HFF-Myc (cell line): ENCODE data around the gene TTLL11.

ENCODE experiments used
- DNase-seq: peaks from one replicate; pipeline ENCODE4 v3.0.0-alpha.2; 2011; ENCODE audit warnings: low read depth; ENCODE audit errors: extremely low read depth
- H3K4me3 ChIP-seq: replicated peaks from 2 replicates; pipeline ENCODE4 v1.5.1; 2011; ENCODE audit warnings: low read depth, mild to moderate bottlenecking, control low read depth, low read length
- TF ChIP-seq, protein P1 (sequence below): IDR thresholded peaks from 2 replicates; pipeline ENCODE4 v1.5.1; 2012; ENCODE audit warnings: mild to moderate bottlenecking, low read depth, low read length, control low read depth; ENCODE audit errors: missing control alignments

Gene TTLL11

DNA sequence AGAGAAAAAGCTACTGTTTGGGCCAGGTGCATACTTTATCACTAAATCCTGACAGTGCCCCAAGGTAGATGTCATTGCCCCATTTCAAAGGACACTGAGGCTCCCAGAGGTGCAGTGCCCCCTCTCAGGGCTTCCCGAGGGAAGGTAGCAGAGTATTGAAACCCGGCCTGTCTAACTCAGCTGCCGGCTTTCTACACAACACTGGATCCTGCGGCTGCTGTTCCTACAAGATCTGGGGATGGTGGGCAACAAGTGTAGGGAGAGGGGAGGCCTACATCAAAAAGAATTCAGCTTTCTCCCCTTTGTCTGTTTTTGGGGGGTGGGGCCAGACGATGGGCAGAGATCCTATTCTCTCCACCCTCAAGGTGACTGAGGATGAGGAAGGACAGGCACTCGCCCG is 240.9 kb downstream of the TTLL11 start:
- no peak for DNase-seq
- TF ChIP-seq, protein P1, sequence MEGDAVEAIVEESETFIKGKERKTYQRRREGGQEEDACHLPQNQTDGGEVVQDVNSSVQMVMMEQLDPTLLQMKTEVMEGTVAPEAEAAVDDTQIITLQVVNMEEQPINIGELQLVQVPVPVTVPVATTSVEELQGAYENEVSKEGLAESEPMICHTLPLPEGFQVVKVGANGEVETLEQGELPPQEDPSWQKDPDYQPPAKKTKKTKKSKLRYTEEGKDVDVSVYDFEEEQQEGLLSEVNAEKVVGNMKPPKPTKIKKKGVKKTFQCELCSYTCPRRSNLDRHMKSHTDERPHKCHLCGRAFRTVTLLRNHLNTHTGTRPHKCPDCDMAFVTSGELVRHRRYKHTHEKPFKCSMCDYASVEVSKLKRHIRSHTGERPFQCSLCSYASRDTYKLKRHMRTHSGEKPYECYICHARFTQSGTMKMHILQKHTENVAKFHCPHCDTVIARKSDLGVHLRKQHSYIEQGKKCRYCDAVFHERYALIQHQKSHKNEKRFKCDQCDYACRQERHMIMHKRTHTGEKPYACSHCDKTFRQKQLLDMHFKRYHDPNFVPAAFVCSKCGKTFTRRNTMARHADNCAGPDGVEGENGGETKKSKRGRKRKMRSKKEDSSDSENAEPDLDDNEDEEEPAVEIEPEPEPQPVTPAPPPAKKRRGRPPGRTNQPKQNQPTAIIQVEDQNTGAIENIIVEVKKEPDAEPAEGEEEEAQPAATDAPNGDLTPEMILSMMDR = no peak
- H3K4me3 ChIP-seq = no peak overlapping the region

DNA sequence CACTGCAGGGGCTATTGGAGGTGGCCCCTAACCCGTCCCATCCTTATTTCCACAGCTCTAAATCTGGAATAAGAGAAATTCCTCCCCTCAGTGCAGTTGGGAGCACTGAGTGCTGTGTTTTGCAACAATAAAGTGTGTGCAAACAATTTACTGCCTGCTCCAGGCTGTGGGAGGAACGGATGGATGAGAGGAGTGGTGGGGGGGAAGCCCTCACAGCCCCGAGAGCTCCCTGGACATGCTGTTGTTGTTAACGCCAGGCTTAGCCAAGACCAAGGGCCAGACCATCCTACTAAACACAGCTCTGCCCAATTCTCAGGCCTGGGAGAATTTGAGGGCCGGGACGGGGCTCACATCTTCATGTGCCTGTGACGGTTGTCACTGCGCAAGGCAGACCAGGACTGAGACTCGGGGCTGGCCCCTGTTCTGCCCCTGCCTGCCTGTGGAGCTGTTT is 241.4 kb downstream of the TTLL11 start:
- no peak overlapping the region for H3K4me3 ChIP-seq

DNA sequence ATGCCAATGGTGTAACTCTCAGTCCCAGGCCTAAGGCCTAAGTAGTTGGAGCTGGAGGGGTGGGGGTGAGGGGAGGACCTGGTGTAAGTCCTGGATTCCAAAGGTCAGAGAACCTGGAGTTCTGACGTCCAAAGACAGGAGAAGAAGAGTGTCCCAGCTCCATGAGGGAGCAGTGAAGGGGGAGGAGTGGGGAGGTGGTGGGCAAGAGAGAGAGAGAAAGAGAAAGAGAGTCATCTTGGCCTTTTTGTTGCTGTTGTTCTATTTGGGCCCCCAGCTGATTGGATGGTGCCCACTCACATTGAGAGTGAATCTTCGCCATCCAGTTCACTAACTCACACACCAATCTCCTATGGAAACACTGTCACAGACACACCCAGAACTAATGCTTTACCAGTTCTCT is 242.7 kb downstream of the TTLL11 start:
- no peak for DNase-seq
- TF ChIP-seq, protein P1 = no peak
- H3K4me3 ChIP-seq = no peak overlapping the region

More for the DNA sequence above, 241.4 kb downstream of the TTLL11 start:
- TF ChIP-seq, protein P1 = no peak
- no peak for DNase-seq

DNA sequence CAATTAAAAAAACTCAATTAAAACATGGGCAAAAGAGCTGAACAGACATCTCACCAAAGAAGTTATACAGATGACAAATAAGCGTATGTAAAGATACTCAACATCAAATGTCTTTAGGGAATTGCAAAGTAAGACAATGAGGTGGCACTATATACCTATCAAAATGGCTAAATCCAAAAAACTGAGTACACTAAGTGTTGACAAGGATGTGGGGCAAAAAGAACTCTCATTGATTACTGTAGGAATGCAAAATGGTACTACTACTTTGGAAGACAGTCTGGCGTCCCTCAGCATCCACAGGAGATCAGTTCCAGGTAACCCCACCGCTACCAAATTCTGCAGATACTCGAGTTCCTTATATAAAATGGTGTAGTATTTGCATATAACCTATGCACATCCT is 243.6 kb downstream of the TTLL11 start:
- DNase-seq = no peak
- TF ChIP-seq, protein P1 = no peak
- no peak overlapping the region for H3K4me3 ChIP-seq

DNA sequence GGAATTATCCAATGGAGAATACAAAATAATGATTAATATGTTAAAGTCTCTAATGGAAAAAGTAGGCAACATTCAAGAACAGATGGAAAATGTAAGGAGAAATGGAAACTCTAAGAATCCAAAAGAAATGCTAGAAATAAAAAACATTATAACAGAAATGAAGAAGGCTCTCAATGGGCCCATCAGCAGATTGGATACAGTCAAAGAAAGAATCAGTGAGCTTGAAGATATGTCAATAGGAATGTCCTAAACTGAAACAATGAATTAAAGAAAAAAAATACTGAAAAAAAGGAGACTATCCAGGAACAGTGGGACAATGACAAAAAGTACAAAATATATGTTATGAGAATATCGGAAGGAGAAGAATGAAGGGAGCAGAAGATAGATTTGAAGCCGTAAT is 248.5 kb downstream of the TTLL11 start:
- TF ChIP-seq, protein P1 = no peak
- no peak for DNase-seq
- H3K4me3 ChIP-seq = no peak overlapping the region

DNA sequence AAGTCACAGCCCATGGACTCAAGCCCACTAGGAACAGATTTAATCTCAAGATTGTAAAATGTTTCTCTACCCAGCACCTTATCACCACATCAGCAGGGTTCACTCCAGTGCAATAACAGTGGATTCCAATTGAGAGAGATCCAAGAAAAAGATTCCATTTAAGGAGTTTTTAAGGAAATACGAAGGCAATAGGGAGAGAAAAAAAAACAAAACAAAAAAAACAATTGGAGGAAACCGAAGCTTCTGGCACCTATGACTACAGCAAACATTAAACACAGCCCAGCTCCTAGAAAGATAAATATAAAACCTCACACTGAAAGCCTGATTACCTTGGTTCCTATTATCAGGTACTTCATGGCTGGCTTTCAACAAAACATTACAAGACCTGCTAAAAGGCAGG is 249.0 kb downstream of the TTLL11 start:
- no peak for DNase-seq
- TF ChIP-seq, protein P1 = no peak
- H3K4me3 ChIP-seq = no peak overlapping the region

DNA sequence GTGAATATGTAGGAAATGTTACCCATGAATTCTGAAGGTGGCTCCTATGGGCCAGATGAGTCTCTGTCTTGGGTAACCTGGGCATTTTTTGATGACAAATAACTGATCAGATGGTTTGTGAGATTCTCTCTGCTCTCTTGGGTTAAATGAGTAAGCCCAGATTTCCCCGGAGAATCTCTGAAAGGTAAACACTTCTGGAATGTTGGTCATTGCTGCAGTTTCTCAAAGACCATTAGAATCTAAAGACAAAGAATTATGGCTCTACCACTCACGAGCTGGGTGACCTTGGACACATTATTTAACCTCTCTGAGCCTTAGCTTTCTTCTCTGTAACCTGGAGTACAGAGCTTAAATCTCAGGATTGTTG is 250.5 kb downstream of the TTLL11 start:
- TF ChIP-seq, protein P1 = no peak
- H3K4me3 ChIP-seq = no peak overlapping the region
- DNase-seq = no peak
